ENCODE results near the gene RTN4RL1. TPM values are rescaled to one million over a fixed set of nuclear protein-coding genes. Genes with fewer than 3 reads are reported as not detected.
A peak's percentile ranks its signal among the peaks of the same experiment; 100 is the strongest.

The RTN4RL1 gene
- total RNA-seq, 1 donor from 2014 or later, result 4.0 TPM

GRCh38 chr17:2064980-2065785 is 40.0 kb upstream of the RTN4RL1 start:
- no peak overlapping the region for H3K4me3 ChIP-seq
- no peak for DNase-seq
- TF ChIP-seq CTCF (IDR thresholded peaks at IDR 0.05; ENCODE audit: borderline replicate concordance), result peak; percentile 41
- H3K36me3 ChIP-seq, result peaks cover 45% of the 10 kb centered on the region
- H3K27me3 ChIP-seq (ENCODE audit: low read depth), result peaks cover 17% of the 10 kb centered on the region
- intact Hi-C loops (cut with micrococcal nuclease), result no loop called here
- H3K4me1 ChIP-seq, result peaks cover 94% of the 10 kb centered on the region
- peak overlapping the region; percentile 96 for H3K27ac ChIP-seq (replicated peaks)
- H3K9me3 ChIP-seq (replicated peaks), result no peaks in the 10 kb centered on the region

GRCh38 chr17:2064520-2064971 is 39.4 kb upstream of the RTN4RL1 start:
- Histone ChIP-seq H3K9me3 (replicated peaks) (no peaks in the 10 kb centered on the region), H3K36me3 (peaks cover 51% of the 10 kb centered on the region), H3K4me1 (peaks cover 95% of the 10 kb centered on the region), H3K27me3 (ENCODE audit: low read depth) (peaks cover 23% of the 10 kb centered on the region), H3K27ac (replicated peaks) (peak overlapping the region; percentile 96), H3K4me3 (no peak overlapping the region)
- DNase-seq, result no peak
- TF ChIP-seq CTCF (IDR thresholded peaks at IDR 0.05; ENCODE audit: borderline replicate concordance), result no peak
- intact Hi-C loops (cut with micrococcal nuclease), result no loop called here

GRCh38 chr17:2064147-2064489 is 39.0 kb upstream of the RTN4RL1 start:
- Histone ChIP-seq H3K4me3 (no peak overlapping the region), H3K9me3 (replicated peaks) (no peaks in the 10 kb centered on the region), H3K27me3 (ENCODE audit: low read depth) (peaks cover 27% of the 10 kb centered on the region), H3K4me1 (peaks cover 99% of the 10 kb centered on the region), H3K27ac (replicated peaks) (peak overlapping the region; percentile 96), H3K36me3 (peaks cover 55% of the 10 kb centered on the region)
- no peak for TF ChIP-seq CTCF (IDR thresholded peaks at IDR 0.05; ENCODE audit: borderline replicate concordance)
- no peak for DNase-seq
- intact Hi-C loops (cut with micrococcal nuclease), result no loop called here

- H3K9me3 ChIP-seq (replicated peaks), result no peaks in the 10 kb centered on the region
- intact Hi-C loops (cut with micrococcal nuclease), result no loop called here
- peaks cover 33% of the 10 kb centered on the region for H3K27me3 ChIP-seq (ENCODE audit: low read depth)
- DNase-seq, result no peak
- H3K27ac ChIP-seq (replicated peaks), result peak overlapping the region; percentile 96
- TF ChIP-seq CTCF (IDR thresholded peaks at IDR 0.05; ENCODE audit: borderline replicate concordance), result no peak
- H3K4me3 ChIP-seq, result no peak overlapping the region
- H3K4me1 ChIP-seq, result peaks cover 100% of the 10 kb centered on the region
- H3K36me3 ChIP-seq, result peaks cover 56% of the 10 kb centered on the region
Measured at GRCh38 chr17:2063261-2064146, 38.4 kb upstream of the RTN4RL1 start.

GRCh38 chr17:2062571-2063183 is 37.5 kb upstream of the RTN4RL1 start:
- no peaks in the 10 kb centered on the region for H3K9me3 ChIP-seq (replicated peaks)
- no peak for TF ChIP-seq CTCF (IDR thresholded peaks at IDR 0.05; ENCODE audit: borderline replicate concordance)
- H3K36me3 ChIP-seq, result peaks cover 61% of the 10 kb centered on the region
- peaks cover 42% of the 10 kb centered on the region for H3K27me3 ChIP-seq (ENCODE audit: low read depth)
- intact Hi-C loops (cut with micrococcal nuclease), result no loop called here
- peak overlapping the region; percentile 18 for H3K4me3 ChIP-seq
- no peak for DNase-seq
- peak overlapping the region; percentile 96 for H3K27ac ChIP-seq (replicated peaks)
- peaks cover 100% of the 10 kb centered on the region for H3K4me1 ChIP-seq
